ENCODE results near the gene NEUROD6.
A peak's percentile ranks its signal among the peaks of the same experiment; 100 is the strongest.

The NEUROD6 gene

DNA sequence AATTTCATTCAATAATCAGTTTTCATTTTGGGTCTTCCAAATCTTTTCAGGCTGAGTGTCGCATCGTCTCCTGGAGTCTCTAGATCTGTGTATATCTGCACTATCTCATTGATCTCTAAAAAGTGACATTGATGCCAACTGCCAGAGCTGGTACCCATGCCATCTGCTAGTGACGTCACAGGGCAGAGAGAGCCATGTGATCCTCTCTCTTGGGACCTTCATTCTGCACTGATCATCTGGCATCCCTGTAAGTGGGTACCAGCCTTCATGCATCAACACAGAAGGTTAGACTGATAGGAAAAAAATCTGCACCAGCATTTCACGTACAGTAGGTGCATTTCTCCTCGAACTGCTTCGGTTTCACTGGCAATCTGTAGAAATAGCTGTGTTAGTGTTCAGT is at the start of gene NEUROD6:
Gene NEUROD6 (minus strand): TSS at position 124 of the 400 bp plus-strand sequence. CDS start 1,458 bp downstream, outside the sequence.
- no peak for DNase-seq (ENCODE audit: low read depth)

DNA sequence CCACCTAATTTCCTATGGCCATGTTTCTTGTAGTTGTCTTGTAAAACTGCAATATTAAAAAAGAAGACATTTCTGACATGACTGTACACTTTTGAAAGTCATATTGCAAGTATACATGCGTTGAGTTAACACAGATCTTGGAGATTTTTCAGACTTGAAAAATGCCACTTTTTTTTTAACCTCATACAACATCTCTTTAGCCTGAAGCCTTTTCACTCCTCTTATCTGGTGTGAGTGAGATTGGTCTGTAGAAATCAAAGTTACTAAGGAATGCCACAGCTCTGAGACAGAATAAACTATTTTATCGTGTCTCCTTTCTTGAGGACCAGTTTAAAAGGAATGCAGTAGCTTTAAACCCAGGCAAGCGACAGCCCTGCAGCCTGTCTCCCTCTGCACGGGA is 43.9 kb upstream of the NEUROD6 start:
- DNase-seq (ENCODE audit: low read depth): no peak

DNA sequence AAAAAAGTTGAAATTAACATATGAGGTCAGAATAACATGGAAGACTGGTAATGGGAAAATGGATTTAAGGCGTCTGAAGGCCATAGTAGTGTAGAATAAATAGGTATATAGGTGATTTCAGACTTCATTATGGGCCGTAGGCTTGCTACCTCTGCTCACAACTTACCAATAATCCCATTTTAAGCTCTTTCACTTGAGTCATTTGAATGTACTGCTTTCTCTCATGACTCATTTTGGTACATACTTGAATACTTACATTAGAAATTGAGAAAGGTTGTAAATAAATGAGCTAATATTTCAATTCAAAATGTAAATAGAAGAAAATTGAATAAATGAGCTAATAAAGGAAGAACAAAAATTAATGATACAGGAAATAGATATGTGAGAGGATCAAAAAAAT is 42.2 kb upstream of the NEUROD6 start:
- no peak for DNase-seq (ENCODE audit: low read depth)

DNA sequence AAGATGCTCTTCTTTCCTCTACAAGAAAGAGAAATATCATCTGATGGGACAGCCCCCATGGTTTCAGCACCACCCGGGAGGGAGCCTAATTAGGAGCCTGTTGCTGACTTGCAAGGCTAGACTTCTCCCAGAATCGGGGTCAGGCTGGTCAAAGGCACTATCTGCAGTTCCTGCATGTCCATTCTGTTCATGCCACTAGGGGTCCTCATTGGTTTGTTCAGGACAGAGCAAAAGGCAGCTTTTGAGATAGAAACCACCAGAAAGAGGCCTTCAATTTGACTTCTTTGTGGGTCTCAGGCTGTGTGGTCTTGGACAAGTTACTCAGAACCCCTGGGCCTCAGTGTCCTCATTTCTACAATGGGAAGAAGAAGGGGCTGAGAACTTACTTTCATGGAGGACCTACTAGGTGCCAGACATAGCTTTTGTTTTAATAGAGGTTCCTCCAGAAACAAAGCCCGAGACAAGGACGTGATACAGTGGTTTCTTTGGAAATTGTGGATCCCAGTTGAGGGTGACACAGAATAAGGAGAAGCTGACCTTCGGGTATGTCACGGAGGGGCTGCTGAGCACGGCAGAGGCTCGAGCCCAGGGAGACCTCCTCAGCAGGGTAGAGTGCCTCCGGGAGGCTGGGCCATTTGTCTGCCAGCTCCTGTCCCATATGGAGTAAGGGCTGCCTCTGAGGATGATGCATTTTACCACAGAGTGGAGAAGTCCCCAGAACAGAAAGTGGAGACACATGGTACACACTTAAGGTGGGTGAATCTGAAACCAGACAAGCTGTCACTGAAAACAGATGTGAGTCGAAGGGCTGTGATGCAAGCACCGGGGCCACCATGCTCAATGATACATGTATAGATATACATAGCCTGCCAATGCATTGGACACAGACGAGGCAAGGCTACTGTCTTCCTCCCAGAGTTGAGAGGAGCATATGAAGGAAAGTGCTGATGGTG is 33.1 kb upstream of the NEUROD6 start:
- DNase-seq (ENCODE audit: low read depth): peak; percentile 10

DNA sequence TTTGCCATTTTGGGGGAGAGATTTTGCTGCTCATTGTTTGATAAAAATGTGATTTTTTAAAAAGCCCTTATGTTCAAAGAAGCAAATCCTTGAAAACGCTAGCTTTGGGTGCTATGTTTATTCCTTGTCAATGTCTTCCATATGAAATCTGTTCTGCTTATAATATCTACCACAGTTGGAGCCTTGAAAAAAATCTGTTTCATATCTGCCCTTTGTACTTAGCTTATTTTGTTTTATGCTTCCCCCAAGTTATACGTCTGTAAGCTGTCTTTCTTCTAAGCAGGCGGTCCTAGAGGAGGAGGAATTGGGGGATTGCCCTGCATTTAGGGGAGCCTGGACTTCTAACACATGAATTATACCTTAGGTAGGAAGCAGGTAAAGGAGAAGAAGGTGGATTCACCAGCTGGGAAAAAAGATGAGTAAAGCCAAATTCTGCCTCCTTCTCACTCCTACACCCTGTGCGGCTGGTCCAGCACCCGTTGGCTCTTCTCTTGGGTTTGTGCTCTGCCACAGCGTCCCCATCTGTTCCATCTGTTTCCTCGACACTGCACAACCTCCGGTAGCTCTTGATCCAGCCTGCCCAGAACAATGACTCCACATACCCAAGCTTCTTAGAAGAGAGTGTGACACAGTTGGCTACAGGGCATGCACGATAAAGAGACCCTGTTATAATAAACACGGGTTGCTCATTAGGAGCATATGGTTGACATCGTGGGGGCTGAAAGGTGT is 31.9 kb upstream of the NEUROD6 start:
- DNase-seq (ENCODE audit: low read depth): no peak

DNA sequence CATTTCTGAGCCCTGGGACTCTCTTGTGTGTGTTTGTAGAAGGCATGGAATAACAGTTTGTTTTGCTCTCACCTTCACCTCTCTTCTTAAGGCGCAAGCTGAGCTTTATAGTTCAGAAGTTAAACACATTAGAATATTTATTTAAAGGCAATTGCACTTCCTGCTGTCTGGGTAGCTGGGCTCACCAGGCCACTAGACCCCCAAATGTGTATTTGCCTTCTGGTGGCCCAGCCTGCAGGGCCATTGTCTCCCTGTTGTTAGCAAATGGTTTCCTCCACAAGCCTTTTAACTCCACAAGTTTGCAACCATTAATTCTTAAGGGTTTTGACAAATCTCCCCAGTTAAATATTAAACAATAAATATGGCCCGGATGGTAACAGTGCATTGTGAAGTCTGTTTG is 31.1 kb upstream of the NEUROD6 start:
- no peak for DNase-seq (ENCODE audit: low read depth)

DNA sequence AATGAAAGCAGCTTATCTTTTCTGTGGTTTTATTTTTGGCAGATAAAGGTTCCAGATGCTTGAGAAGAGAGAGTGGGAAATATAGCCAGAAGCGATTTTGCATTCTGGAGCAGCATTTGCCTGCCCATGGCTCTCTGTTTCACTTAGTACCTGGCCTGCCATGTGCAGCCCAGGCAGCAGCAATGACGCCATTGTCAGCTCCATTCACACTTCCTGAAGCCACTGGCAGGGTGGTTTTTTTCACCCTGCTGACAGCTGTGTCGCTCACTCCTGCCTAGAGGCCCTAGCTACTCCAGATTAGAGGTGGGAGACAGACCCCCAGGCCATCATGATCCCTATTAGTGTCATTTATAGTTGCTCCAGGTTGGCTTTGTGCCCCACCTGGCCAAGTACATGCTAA is 30.1 kb upstream of the NEUROD6 start:
- no peak for DNase-seq (ENCODE audit: low read depth)

DNA sequence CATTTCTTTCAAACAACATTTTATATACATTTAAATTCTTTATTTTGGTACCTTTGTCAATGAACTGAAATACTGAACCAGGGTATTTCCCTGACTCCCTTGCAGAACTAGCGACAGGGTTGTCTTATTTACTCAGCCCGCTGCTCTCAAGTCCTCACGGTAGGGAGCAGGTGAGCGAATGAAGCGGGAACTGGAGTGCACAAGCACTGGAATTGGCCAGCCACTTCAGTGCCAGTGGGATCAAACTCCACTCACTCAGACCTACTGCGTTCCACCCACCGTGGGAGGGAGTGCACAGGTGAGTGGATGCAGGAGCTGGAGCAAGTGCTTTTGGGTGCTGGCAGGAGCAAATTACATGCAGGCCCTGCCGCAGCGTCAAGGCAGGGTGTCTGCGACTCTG is 28.1 kb upstream of the NEUROD6 start:
- no peak for DNase-seq (ENCODE audit: low read depth)

DNA sequence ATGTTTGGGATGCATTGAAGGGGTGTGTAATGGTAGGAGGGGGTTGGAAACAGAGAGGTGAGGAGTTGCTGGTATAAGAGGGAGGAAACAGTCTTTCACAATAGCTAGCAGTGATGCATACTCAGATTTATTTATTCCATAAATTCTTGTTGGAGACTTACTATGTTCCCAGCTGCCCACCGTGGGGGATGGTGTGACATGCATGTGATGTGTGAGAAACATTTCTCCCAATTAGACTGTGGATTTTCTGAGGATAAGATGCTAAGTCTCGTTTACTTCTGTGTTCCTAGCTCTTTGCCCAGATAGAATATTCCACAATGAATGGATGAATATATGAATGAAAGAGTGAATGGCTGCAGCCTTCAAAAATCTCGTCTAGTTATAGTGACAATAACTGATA is 23.0 kb upstream of the NEUROD6 start:
- no peak for DNase-seq (ENCODE audit: low read depth)

DNA sequence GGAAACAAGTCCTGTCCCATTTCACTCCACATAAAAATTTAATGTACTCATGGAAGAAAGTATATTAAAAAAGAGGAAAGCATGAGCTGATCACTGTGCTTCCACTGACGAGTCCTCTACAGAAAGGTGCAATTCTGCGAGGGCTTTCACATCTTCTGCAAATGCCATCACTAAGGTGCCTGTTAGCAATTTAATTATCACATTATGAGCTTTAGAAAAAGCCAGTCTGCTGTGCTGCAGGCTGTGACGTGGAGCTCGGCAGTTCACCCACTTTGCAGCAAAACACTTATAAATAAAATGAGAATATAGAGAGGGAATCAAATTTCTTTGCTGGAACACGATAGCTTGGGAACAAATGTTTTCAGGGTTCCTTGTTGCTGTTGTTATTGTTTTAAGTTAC is 22.5 kb upstream of the NEUROD6 start:
- no peak for DNase-seq (ENCODE audit: low read depth)

DNA sequence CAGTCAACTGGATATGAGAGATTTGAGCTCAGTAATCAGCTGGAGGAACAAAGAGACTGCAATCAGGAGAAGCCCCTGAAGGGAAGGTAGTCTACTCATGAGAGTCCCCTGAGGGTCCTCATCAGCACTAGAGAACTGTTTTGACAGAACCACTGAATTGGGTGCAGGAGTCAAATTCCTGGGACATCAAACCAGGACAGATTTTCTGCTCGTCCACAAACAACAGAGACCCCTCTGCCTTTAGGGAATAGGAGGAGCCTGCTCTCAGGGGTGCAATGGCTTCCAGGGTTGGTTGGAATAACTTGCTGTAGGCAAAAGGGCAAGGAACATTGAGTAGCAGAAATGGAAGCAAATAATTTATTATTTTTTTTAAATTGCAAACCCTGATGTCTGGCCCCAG is 21.9 kb upstream of the NEUROD6 start:
- no peak for DNase-seq (ENCODE audit: low read depth)

DNA sequence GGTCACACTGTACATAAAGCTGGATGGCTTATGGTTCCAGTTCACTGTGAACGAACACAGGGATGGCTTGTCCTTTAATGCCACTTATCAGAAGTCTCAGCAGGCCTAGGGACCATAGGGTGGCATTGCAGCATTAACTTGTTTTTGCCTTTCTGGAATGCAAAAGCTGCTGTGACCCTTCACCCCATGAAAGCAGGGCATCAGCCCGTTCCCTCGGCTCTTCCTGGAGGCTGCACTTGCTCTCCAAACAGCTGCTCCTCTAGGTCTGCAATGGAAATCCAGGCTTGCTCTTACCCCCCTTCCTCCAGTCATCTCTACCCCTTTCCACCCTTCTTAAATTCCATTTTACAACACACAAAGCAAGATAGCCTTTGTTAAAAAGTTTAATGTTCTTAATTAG is 17.9 kb upstream of the NEUROD6 start:
- DNase-seq (ENCODE audit: low read depth): no peak

DNA sequence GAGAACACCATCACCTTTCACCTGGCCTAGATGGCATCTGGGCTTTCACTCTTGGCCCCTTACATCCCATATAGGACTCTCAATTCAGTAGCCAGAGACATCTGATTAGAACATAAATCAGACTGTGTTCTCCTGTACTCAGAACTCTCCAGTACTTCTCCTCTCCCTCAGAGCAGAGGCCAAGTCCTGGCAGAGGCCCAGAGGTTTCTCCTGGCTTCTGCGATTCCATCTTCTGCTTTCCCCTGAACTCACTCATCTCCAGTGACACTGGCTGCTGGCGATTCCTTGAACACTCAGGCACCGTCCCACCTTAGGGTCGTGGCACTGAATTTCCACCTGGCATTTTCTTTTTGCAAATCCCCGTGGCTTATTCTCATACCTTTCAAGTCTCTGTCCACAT is 4.9 kb upstream of the NEUROD6 start:
- no peak for DNase-seq (ENCODE audit: low read depth)

DNA sequence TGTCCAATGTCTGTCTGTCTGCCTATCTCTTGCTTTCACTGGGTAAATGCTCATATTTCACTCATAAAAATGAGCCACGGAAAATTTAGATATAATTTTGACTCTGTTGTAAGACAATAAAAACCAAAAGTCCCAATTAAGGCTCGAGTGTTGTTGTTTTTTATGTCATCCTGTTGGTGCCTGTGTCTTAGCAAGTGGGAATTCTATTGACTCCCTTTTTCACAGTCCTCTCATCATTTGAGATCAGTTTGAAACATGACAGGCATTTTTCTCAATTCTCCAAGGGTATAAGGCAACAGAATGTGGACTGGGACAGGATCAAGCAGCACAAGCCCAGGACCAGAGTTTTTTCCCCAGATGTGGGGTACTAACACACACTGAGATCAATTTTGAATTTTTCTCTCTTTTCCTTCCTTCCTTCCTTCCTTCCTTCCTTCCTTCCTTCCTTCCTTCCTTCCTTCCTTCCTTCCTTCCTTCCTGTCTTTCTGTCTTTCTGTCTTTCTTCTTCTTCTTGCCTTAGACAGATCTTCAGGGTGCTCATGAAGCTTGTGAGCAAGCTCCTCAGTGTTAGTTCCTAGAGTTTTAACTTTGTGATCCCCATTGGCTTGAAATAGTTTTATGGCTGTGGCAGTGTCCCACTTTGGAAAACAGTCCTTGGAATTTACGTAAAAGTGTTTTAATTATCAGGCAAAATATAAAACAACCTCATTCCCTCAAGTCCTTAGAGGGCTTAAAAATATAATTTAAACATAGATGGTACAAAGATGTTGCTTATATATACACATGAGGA is 3.2 kb upstream of the NEUROD6 start:
- no peak for DNase-seq (ENCODE audit: low read depth)

DNA sequence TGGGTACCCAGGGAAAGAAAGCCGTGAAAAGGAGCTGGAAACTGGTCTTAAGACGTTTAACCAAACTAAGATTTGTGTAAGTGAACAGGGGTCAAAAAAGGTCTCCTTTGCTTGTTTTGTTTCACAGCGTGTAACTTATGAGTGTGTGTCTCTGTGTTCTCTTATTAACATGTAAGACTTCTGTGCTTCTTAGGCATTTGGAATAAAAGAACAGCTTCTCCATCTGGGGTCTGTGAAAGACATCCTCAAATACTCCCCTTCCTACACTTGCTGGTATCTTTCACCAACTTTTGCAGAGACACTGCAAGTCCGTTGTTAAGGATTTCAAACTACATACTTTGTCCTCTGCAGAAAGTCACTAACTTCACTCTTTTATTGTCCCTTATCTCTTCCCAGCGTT is 615 bp upstream of the NEUROD6 start:
- no peak for DNase-seq (ENCODE audit: low read depth)

DNA sequence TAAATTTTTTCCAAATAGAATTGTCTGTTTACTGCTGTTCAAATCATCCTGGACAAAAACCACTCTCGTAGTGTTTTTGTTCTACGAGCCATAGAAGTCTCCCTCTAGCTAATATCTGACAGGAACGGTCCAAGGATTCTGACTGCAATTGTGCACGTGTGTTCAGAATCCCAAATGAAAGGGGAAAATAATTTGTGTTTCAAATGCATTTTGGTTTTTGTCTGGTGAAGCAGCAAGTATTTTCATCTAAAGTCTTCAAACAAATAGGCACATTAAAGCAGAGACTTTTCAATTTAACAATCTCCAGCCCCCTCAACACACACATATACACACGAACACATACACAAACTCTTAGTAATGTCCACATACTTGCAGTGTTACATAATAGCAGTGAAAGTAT is 475 bp downstream of the NEUROD6 start:
- no peak for DNase-seq (ENCODE audit: low read depth)

DNA sequence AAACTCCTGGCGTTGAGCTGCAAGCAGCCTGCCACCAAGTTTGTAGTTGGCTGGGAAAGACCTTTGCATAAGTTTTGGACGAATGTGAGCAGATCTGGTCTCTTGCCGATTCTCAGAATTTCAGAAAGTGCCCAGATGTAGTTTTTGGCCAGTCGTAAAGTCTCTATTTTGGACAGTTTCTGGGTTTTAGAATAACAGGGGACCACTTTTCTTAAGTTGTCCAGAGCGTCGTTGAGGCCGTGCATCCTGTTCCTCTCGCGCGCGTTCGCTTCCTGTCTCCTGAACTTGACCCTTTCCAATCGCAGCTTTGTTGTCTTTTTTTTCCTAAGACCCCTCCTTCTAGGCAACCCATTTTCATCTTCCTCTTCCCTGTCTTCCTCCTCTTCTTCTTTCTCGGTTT is 1.8 kb downstream of the NEUROD6 start:
- no peak for DNase-seq (ENCODE audit: low read depth)

DNA sequence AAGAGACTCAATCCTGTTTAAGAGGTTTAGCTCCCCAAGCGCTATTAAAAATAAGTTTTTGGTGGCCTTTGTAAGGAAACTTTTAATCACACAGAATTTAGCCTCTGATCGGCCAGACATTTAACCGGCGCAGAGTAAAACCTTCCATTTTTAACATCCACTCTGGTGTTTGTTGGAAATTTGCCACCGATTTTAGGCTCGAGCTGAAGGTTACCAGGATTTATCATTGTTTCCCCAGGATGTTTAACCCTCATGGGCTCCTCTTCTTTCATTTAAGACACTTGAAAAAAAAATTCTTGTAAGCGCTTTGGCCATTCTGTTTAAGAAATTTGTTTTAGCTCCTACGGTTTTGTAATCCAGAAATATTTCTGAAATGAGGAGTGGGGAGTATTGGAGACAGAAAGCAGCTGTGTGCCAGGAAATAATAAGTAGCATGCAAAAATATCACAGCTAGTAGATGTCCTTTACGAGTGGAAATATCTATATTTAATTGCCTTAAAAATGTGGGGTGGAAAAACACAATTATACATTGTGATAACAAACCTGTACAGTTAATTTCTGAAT is 3.4 kb downstream of the NEUROD6 start:
- no peak for DNase-seq (ENCODE audit: low read depth)

DNA sequence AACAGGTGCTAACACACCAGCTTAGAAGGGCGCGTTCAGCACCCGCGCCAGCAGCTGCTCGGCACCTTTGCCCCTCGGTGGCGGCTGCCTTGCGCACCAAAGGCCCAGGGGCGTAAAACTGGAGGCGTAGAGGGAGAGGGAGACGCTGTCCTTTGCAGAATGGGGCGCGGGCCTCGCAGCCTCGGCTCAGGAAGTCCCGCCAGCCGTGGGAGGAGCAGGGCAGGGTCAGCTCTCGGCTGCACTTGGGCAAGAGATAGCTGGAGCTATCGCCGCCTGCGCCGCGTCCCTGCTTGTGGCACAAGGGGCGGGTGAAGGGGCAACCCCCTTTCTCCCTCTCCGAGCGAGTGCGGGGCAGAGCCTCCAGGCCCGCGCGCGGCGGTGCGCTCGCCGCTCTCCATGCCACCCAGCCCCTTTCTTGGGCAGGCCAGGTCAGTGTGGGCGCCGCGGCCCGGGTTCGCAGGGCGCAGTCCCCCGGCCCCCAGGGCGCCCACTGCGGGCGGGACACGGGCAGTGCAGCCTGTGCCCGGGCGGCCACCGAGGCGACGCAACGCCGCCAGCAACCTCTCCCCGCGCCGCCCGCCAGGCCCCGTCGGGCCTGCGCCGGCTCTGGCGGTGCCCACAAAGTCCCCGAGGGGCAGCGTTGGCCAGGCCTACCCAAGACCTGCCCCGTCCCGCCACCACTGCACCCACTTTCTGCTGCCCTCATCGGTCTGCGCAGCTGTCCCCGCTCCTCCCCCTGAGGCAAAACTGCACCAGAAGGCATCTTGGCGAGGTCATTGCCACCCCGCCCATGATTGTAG is 4.1 kb downstream of the NEUROD6 start:
- DNase-seq (ENCODE audit: low read depth): no peak

DNA sequence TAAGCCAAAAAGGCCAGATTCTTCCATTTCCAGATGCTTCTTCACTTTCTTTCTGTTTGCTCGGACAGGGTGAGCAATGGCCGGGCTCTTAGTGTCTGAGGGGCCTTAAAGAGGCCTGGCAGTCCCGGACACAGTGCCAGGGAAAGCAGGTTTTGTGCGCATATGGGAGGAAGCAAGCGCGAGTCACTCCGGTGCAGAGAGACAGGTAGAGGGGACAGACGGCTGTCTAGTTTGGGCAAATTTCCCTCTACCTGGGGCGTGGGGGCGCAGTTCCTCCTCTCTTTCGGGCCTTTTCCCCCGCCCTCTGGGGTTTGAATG is 4.7 kb downstream of the NEUROD6 start:
- DNase-seq (ENCODE audit: low read depth): no peak

DNA sequence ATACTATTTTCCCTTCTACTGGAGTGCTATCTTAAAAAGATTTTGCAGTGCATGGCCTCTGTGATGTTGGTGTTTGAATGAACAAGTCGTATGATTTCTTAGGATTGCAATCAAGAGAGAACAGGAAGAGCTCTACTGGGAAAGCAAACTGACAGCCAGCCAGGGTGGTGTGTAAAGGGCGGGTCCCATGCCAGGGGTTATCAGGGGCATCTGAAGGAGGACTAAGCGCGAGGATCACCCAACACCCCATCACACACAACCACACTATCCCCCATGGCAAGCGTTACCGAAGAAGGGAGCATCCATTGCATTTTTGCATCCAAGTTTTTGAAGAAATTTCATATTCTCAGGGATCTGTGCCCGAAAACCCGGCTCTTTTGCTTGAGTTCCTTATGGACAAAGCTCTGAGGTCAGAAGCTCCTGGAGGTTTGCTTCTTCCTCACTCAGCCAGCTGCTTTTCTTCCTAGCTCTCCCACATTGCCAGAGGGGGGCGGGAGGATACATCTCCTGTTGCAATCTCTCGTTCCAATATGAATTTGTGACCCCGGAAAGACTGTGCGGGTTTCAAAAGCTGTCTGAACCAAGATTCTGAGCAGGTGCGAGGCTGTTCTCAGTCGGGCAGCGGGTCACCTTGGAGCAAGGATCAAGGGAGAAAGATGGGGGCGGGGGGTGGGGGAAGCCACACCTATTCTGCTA is 5.2 kb downstream of the NEUROD6 start:
- no peak for DNase-seq (ENCODE audit: low read depth)
